ENCODE measurements around the gene CHST6.

- TF ChIP-seq CTCF (conservative IDR thresholded peaks at IDR 0.05 in 1 of 2, IDR thresholded peaks at IDR 0.05 in 1 of 2; ENCODE audit: low read depth in 1 of 2, low read length in 2 of 2), result no peak
- no peak for TF ChIP-seq EZH2 (IDR thresholded peaks at IDR 0.05; ENCODE audit: low read length, missing control alignments)
Observed at GRCh38 chr16:75486676-75487313, 8.4 kb downstream of the CHST6 start.

All from fibroblast of lung (primary cell).